HUES6 (cell line): Measurements from ENCODE around the gene MEP1B.
"Not testable (repeated sequence)": the region's sequence is repeated elsewhere in the genome, so short reads cannot be mapped to it uniquely, and the experiment has no call there.

Experiments used
- H3K27ac ChIP-seq: 2 replicates; pipeline ENCODE4 v1.7.0; 2013; ENCODE audit warnings: low read depth, mild to moderate bottlenecking, low read length, inconsistent platforms
- H3K27me3 ChIP-seq: 2 replicates; pipeline ENCODE4 v1.6.1; 2013; ENCODE audit warnings: low read length; ENCODE audit not compliant: control insufficient read depth, insufficient read depth
- H3K36me3 ChIP-seq: 2 replicates; pipeline ENCODE4 v1.6.1; 2013; ENCODE audit warnings: low read length; ENCODE audit not compliant: control insufficient read depth, insufficient read depth
- H3K4me1 ChIP-seq: 2 replicates; pipeline ENCODE4 v1.6.1; 2013; ENCODE audit warnings: low read length; ENCODE audit not compliant: control insufficient read depth, insufficient read depth
- H3K4me3 ChIP-seq: 2 replicates; pipeline ENCODE4 v1.5.1; 2013; ENCODE audit warnings: low read depth, low read length
- H3K9ac ChIP-seq: one replicate; pipeline ENCODE4 v1.6.1; 2013; ENCODE audit warnings: mild to moderate bottlenecking, low read length
- H3K9me3 ChIP-seq: 2 replicates; pipeline ENCODE4 v1.6.1; 2013; ENCODE audit warnings: low read depth, low read length; ENCODE audit not compliant: control insufficient read depth, insufficient read depth

The MEP1B gene

DNA sequence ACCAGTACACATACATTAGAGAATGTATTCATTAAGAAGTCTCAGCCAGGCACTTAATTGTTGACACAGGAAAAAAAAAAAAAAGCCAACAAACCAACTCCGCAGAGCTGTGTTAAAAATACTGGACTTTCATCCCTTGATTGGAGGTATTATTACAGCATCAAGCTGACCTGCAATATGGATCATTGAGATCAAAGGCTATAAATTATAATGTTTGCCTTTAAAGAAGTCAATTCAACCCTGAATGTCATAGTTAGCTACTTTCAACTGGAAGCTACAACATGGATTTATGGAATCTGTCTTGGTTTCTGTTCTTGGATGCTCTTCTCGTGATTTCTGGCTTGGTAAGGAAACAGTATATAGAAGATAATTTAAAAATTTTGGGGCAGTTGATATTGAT is at the start of gene MEP1B:
Gene MEP1B, plus strand, starts transcription at position 250 of the 400 bp plus-strand sequence. Its CDS starts 32 bp downstream, at position 282.
- H3K4me1 ChIP-seq = no peaks in the 10 kb centered on the region
- no peak within 1 kb of the TSS for H3K4me3 ChIP-seq
- no peaks in the 10 kb centered on the region for H3K36me3 ChIP-seq
- H3K9ac ChIP-seq = no peak within 1 kb of the TSS
- H3K9me3 ChIP-seq = no peaks in the 10 kb centered on the region
- H3K27me3 ChIP-seq = no peaks in the 10 kb centered on the region
- H3K27ac ChIP-seq = no peak within 1 kb of the TSS

DNA sequence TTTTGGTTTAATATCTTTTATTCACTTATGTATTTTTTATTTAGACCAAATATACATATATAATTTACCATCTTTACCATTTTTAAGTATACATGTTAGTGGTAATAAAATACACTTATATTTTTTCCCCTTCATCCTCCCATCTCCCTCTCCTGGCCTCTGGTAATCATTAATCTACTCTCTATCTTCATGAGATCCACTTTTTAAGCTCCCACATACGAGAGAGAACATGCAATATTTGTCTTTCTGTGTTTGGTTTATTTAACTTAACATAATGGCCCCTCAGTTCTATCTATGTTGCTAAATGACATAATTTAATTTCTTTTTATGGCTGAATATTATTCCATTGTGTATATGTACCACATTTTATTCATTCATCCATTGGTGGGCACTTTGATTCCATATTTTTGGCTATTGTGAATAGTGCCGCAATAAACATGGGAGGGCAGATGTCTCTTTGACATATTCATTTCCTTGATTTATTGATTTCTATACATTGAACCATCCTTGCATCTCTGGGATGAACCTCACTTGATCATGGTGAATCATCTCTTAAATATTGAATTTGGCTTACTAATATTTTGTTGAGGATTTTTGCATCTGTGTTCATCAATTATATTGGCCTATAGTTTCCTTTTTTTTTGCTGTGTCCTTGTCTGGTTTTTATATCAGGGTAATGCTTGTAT is 41.5 kb upstream of the MEP1B start:
- Histone ChIP-seq H3K4me3 (no peak overlapping the region), H3K9ac (no peak overlapping the region), H3K36me3 (no peaks in the 10 kb centered on the region), H3K9me3 (peaks cover 3% of the 10 kb centered on the region; the same call in 1 of the 2 replicates), H3K27me3 (no peaks in the 10 kb centered on the region), H3K4me1 (no peaks in the 10 kb centered on the region), H3K27ac (no peak overlapping the region)

DNA sequence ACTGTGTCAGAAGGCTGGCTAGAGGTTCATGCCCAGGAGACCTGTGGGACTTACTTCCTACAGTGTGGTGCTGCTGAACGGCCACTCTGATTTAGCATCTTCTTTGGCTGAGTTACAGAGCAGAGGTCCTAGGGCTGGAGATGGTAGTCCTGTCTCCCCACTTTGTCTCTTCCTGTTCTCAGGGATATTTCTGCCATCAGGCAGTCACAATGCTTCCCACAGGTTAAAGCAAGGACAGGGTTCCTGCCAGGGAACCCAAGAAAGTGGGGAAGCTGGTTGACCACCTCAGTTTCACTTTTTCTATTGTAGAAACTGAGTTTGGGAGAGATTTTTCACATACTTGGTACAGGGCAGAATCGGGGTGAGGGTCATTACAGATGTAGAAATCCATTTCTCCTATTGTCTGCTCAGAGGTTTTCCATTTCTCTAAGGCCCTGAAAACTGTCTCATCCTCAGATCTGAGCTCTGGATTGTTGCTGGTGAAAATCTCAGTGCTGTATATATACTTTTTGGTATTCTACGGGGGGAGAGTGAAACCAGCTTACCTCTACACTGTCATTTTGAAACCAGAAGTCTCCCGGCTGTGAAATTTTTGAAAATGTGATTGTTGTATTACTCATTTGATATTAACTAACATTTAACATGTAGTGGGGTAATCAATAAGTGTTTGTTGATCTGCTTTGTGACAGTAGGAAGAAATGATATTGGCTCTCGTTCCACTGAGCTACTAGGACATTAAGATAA is 37.0 kb upstream of the MEP1B start:
- no peaks in the 10 kb centered on the region for H3K4me1 ChIP-seq
- H3K9me3 ChIP-seq = peaks cover 3% of the 10 kb centered on the region; the same call in 1 of the 2 replicates
- no peak overlapping the region for H3K9ac ChIP-seq
- no peaks in the 10 kb centered on the region for H3K36me3 ChIP-seq
- no peak overlapping the region for H3K27ac ChIP-seq
- no peaks in the 10 kb centered on the region for H3K27me3 ChIP-seq
- H3K4me3 ChIP-seq = no peak overlapping the region

DNA sequence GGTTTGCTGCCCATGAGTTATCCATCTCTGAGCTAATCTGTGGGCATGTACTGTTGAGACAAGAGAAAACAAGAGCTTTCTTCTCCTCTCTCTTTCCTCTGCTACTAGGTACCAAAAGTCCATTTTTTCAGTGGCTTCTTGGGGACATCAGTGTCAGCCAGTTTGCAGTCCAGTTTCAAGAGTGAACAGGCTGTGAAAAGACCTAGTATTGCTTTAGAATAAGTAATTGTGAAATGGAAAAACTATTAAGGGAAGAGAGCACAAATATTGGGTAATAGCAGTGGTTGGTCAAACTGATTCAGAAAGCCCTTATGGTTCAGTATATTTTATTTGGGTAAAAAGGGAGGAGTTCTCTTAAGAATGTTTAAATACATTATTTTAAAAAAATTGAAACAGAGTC is 33.0 kb upstream of the MEP1B start:
- H3K36me3 ChIP-seq = no peaks in the 10 kb centered on the region
- H3K9ac ChIP-seq = no peak overlapping the region
- no peaks in the 10 kb centered on the region for H3K4me1 ChIP-seq
- no peak overlapping the region for H3K27ac ChIP-seq
- no peaks in the 10 kb centered on the region for H3K9me3 ChIP-seq
- no peaks in the 10 kb centered on the region for H3K27me3 ChIP-seq
- no peak overlapping the region for H3K4me3 ChIP-seq

DNA sequence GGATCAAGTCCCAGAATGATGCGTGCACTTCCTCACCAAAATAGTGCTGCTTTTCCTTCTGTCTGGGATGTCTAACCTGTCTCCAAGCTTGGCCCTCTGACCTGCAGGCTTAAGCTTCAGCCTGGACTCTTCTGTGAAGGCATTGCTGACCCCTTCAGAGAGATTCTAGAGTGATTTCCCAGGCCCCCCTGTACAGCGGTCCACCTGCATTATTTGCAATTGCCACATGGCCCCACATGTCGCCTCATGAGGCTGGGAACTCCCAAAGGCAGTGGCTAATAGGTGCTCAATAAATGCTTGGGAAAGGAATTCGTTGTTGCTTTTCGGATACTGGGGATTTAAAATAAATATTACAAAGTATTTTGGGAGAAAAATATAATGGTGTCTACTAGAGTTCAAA is 32.3 kb upstream of the MEP1B start:
- no peak overlapping the region for H3K4me3 ChIP-seq
- H3K27ac ChIP-seq = no peak overlapping the region
- H3K4me1 ChIP-seq = no peaks in the 10 kb centered on the region
- H3K36me3 ChIP-seq = no peaks in the 10 kb centered on the region
- no peaks in the 10 kb centered on the region for H3K27me3 ChIP-seq
- no peaks in the 10 kb centered on the region for H3K9me3 ChIP-seq
- H3K9ac ChIP-seq = no peak overlapping the region

DNA sequence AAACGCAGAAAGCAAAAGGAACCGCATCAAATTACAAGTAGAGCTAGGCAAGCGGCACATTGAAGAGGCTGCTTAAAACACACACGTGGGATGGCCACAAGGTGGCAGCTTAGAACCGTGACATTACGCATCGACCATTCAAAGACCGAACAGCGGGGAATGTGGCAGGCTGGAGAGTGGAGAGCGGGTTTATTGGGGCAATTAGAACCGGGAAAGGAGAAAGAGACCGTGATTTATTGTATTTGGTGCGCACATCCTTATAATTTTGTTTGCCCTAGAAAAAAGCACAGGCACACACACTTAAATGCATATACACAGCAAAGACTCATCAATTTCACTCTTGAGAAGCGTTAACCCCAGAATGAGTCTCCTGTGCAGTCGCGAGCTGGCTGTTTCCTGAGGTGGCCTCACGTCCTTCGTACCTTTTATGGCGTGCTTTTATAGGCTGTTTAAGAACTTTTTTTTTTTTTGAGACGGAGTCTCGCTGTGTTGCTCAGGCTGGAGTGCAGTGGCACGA is 31.7 kb upstream of the MEP1B start:
- no peak overlapping the region for H3K27ac ChIP-seq
- H3K9ac ChIP-seq = no peak overlapping the region
- peak overlapping the region; percentile 45 for H3K4me3 ChIP-seq
- no peaks in the 10 kb centered on the region for H3K36me3 ChIP-seq
- no peaks in the 10 kb centered on the region for H3K9me3 ChIP-seq
- no peaks in the 10 kb centered on the region for H3K27me3 ChIP-seq
- H3K4me1 ChIP-seq = no peaks in the 10 kb centered on the region

DNA sequence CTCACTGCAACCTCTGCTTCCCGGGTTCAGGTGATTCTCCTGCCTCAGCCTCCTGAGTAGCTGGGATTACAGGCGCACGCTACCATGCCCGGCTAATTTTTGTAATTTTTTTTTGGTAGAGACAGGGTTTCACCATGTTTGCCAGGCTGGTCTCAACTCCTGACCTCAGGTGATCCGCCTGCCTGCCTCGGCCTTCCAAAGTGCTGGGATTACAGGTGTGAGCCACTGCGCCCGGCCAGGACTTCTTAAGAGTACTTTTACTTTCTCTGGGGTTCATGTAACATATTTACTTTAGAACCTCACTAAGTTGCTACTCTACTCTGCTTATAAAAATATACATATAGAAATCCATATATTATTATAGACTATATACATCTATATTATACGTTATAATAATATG is 31.2 kb upstream of the MEP1B start:
- not testable (repeated sequence) for H3K27me3 ChIP-seq, H3K9ac ChIP-seq, H3K4me1 ChIP-seq, H3K36me3 ChIP-seq, H3K27ac ChIP-seq, H3K9me3 ChIP-seq, H3K4me3 ChIP-seq

DNA sequence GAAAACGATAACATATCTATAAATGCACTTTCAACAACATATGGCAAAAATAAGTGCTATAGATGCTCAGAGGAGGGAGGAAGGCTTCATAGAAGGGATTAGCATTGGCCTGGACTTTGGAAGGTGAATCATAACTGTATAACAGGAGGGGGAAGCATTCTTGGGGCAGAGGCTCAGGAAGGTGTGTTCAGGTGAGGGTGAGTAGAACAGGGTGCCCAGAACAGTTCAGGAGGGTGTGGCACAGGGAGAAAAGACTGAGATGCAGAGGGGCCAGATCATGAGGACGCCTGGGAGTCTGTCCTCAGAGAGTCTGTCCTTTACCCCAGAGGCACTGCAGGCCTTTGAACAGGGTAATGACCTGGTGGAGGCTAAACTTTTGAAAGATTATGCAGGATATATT is 29.3 kb upstream of the MEP1B start:
- Histone ChIP-seq H3K27me3 (no peaks in the 10 kb centered on the region), H3K36me3 (no peaks in the 10 kb centered on the region), H3K27ac (no peak overlapping the region), H3K9ac (no peak overlapping the region), H3K4me3 (no peak overlapping the region), H3K4me1 (no peaks in the 10 kb centered on the region), H3K9me3 (no peaks in the 10 kb centered on the region)

DNA sequence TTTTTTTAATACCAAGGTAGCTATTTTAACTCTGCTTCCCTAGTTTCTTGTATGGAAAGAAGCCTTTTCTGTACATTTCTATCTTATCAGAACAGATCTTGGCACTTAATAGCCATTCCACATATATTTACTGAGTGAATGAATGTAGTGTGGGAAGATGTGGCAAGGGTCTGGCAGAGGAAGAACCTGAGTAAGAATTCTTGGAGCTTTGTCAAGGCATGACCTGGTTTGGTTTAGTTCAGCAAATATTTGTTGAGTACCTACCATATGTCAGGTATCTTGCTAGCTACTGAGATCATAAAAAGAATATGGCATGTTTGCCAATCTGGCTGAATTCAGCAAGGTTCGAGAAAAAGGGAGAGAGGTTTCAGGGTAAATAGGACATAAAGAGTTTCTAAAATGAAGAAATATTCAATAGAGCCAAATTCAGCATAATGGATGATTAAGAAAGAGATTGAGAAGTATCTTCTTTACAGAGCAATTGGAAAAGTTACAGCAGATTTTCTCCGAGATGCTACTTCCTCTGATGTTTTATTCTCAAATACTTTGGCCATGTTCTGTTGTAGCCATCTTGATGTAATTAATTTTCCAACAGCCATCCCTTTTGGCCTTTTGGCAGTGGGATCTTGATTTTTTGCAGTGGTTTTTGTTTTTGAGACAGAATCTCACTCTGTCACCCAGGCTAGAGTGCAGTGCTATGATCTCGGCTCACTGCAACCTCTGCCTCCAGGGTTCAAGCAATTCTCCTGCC is 21.7 kb upstream of the MEP1B start:
- Histone ChIP-seq H3K9me3 (no peaks in the 10 kb centered on the region), H3K4me1 (no peaks in the 10 kb centered on the region), H3K27ac (no peak overlapping the region), H3K27me3 (no peaks in the 10 kb centered on the region), H3K36me3 (no peaks in the 10 kb centered on the region), H3K4me3 (no peak overlapping the region), H3K9ac (no peak overlapping the region)

DNA sequence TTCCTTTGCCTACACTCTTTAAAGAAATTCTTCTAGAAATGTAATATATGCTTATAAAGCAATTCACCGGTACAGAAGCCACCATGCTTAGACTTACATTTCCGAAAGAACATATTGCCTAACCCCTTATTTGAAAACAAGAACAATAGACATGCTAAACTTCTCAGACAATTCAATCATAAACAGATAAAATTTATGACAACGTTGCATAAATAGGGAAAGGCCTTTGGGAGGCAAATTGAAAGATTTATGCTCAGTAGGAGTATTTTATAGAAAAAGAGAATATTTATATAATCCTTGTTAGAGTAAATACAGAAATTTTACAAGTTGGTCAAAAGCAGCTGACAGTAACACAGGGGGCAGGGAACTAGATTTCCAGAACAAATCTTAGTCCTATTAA is 16.2 kb upstream of the MEP1B start:
- Histone ChIP-seq H3K27me3 (no peaks in the 10 kb centered on the region), H3K36me3 (no peaks in the 10 kb centered on the region), H3K9me3 (no peaks in the 10 kb centered on the region), H3K4me1 (no peaks in the 10 kb centered on the region), H3K27ac (no peak overlapping the region), H3K9ac (no peak overlapping the region), H3K4me3 (no peak overlapping the region)

DNA sequence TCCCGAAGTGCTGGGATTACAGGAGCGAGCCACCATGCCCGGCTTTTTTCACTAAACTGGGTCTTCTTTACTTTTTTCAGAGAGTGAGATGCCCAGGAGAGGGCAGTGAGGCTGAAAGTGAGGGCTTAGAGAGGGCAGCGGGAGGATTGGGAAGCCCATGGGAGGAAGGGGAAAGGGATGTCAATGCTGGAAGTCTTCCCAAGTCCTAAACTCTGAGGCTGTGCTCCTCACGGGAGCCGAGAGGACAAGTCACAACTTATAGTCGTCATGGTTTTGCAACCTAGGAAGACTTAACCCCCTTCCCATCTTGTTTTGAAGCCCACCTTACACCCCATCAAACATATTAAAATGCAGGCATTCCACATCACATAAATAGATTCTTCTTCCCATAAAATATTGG is 15.1 kb upstream of the MEP1B start:
- Histone ChIP-seq H3K27me3 (no peaks in the 10 kb centered on the region), H3K36me3 (no peaks in the 10 kb centered on the region), H3K4me1 (no peaks in the 10 kb centered on the region), H3K9me3 (no peaks in the 10 kb centered on the region), H3K27ac (no peak overlapping the region), H3K4me3 (no peak overlapping the region), H3K9ac (no peak overlapping the region)
